Measurements from ENCODE around the gene BCAS2.
"Not testable (repeated sequence)": the region's sequence is repeated elsewhere in the genome, so short reads cannot be mapped to it uniquely, and the experiment has no call there.

Gene BCAS2

GRCh38 chr1:114588196-114588689, 6.8 kb upstream of the BCAS2 start:
- in situ Hi-C loops (cut with MboI; ENCODE audit: low pct_unique_long_range_greater_than_20kb, low sequenced_read_pairs, unreplicated experiment) = no loop called here
- no peak for TF ChIP-seq CTCF (IDR thresholded peaks at IDR 0.05; ENCODE audit: extremely low read depth, insufficient read depth, missing control alignments)
- DNase-seq (ENCODE audit: low spot score) = no peak

DNA sequence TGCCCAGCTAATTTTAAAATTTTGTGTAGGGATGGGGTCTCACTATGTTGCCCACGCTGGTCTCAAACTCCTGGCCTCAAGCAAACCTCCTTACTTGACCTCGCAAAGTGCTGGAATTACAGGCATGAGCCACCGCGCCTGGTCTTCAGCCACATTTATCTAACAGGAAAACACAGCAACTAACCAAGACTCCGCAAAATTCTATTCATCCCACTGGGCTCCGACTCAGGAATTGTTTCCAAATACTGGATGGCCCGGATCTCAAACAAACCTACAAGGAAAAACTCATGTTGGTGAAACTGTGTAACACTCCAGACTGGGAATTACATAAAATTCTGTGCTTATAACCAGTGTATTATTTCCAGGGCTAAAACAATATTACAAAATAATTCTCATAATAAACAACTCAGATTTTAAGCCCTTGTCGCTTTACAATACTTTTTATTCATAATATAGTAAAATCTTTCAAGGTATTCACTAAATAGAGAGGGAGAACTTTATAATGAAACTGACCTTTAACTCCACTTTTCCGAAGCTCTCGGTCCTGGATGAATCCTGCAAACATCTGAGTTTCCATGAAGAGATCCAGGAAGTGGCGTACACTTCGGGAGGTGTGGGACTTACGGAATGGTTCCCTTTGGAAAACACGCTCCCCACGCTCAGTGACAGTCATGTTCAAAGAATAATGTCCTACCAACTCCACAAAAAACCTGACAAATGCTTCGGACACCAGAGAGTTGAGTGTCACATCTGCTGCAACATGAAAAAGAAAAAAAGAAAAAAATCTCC, 6.0 kb upstream of the BCAS2 start:
- no peak for DNase-seq (ENCODE audit: low spot score)
- in situ Hi-C loops (cut with MboI; ENCODE audit: low pct_unique_long_range_greater_than_20kb, low sequenced_read_pairs, unreplicated experiment) = no loop called here
- TF ChIP-seq CTCF (IDR thresholded peaks at IDR 0.05; ENCODE audit: extremely low read depth, insufficient read depth, missing control alignments) = no peak

DNA sequence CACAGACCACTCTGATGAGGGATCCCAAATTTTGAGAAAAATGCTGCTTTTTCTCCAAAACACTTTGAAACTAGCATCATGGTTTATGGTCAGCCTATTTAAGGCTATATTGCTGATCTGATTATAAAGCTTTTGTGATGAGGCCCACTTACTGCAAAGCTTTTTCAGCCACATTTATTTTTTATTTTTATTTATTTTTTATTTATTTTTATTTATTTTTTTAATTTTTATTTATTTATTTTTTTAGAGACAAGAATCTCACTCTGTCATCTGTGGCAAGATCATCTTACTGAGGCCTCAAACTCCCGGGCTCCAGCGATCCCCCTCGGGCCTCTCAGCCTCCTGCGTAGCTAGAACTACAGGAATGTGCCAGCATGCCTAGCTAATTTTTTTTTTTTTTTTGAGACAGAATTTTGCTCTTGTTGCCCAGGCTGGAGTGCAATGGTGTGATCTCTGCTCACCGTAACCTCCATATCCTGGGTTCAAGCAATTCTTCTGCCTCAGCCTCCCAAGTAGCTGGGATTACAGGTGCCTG, 5.2 kb upstream of the BCAS2 start:
- no peak for TF ChIP-seq CTCF (IDR thresholded peaks at IDR 0.05; ENCODE audit: extremely low read depth, insufficient read depth, missing control alignments)
- in situ Hi-C loops (cut with MboI; ENCODE audit: low pct_unique_long_range_greater_than_20kb, low sequenced_read_pairs, unreplicated experiment) = no loop called here
- DNase-seq (ENCODE audit: low spot score) = no peak

DNA sequence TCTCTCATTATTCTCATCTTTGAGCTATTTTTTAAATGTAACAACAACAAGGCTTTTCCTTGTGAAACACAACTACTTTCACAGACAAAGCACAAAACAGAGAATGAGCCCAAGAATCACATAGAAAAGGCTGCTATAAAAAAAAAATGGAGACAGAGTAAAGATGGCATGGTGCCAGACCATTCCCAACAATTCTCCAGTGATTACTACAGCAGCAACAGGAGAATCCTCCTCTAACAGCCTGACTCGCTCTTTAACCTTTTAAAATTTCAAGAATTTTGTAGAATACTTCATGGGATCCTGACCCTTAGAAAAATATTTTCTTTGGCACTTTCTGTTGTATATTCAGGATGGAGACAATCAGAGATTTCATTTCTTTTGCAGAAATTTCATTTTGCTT, 3.8 kb upstream of the BCAS2 start:
- in situ Hi-C loops (cut with MboI; ENCODE audit: low pct_unique_long_range_greater_than_20kb, low sequenced_read_pairs, unreplicated experiment) = no loop called here
- DNase-seq (ENCODE audit: low spot score) = no peak
- TF ChIP-seq CTCF (IDR thresholded peaks at IDR 0.05; ENCODE audit: extremely low read depth, insufficient read depth, missing control alignments) = no peak

DNA sequence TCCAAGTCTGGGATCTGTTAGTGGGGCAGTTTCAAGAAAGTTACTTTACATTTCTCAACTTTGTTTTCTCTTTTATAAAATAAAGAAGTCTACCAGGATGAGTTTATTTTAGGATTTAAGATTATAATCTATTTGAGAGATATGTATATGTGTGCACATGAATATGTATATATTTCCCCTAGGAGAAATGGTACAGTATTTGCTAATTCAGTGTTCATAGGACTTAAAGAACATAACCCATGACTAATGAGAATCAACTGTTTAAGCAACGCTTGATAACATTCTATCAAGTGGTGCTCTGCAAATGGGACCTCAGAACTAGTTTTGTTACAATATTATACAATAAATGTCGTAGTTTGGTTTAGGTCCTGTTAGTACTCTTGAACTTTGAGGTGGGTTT, 7.0 kb downstream of the BCAS2 start:
- TF ChIP-seq CTCF (IDR thresholded peaks at IDR 0.05; ENCODE audit: extremely low read depth, insufficient read depth, missing control alignments) = no peak
- no peak for DNase-seq (ENCODE audit: low spot score)
- in situ Hi-C loops (cut with MboI; ENCODE audit: low pct_unique_long_range_greater_than_20kb, low sequenced_read_pairs, unreplicated experiment) = no loop called here

DNA sequence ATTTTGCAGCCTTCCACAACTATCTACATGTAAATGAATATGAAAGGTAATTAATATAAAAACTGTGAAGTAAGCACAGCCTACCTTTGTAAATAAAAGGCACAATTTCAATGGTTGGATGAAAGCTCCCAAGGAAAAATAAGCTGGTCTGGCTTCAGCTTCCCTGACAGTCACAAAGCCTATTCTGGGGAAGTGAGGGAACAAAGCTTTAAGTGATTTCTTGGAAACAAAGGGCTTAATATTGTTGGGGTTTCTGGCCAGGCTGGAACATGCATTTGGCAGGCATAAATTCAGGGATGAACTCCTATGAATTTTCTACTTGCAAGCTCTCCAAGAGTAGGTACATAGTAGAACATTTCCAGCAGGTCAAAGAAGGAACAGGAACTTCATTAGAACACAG, 17.3 kb downstream of the BCAS2 start:
- TF ChIP-seq CTCF (IDR thresholded peaks at IDR 0.05; ENCODE audit: extremely low read depth, insufficient read depth, missing control alignments) = no peak
- DNase-seq (ENCODE audit: low spot score) = no peak
- in situ Hi-C loops (cut with MboI; ENCODE audit: low pct_unique_long_range_greater_than_20kb, low sequenced_read_pairs, unreplicated experiment) = no loop called here

DNA sequence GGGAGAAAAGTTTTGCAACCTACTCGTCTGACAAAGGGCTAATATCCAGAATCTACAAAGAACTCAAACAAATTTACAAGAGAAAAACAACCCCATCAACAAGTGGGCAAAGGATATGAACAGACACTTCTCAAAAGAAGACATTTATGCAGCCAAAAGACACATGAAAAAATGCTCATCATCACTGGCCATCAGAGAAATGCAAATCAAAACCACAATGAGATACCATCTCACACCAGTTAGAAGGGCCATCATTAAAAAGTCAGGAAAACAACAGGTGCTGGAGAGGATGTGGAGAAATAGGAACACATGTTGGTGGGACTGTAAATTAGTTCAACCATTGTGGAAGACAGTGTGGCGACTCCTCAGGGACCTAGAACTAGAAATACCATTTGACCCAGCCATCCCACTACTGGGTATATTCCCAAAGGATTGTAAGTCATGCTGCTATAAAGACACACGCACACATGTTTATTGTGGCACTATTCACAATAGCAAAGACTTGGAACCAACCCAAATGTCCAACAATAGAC, 18.4 kb downstream of the BCAS2 start:
- in situ Hi-C loops (cut with MboI; ENCODE audit: low pct_unique_long_range_greater_than_20kb, low sequenced_read_pairs, unreplicated experiment); DNase-seq (ENCODE audit: low spot score): not testable (repeated sequence)

All from GM13977 (cell line).